HL-60 (cell line): ENCODE data around the gene MED17.

ENCODE experiments used
- DNase-seq, 2 experiments: peaks; one replicate each; pipeline ENCODE4 v3.0.0-alpha.2; 2010 to 2020; ENCODE audit warnings: low read depth in 1 of 2, low spot score in 1 of 2
- H3K27ac ChIP-seq: fragments of 250-450 bp; sonication (Bioruptor Pico); replicated peaks from 2 replicates; pipeline ENCODE4 v1.5.1; 2020; ENCODE audit warnings: mild to moderate bottlenecking, moderate library complexity
- H3K27me3 ChIP-seq: fragments of 250-450 bp; sonication (Bioruptor Pico); 2 replicates; pipeline ENCODE4 v1.5.1; 2021; ENCODE audit warnings: mild to moderate bottlenecking, moderate library complexity; ENCODE audit not compliant: insufficient read depth, poor library complexity, severe bottlenecking
- H3K4me3 ChIP-seq: replicated peaks from 2 replicates; pipeline ENCODE4 v1.5.1; 2011; ENCODE audit warnings: mild to moderate bottlenecking, control low read depth, low read length; ENCODE audit not compliant: insufficient read depth
- CTCF ChIP-seq: IDR thresholded peaks from one replicate; pipeline ENCODE4 v1.5.1; 2011; ENCODE audit warnings: low read length, control low read depth, inconsistent platforms; ENCODE audit not compliant: insufficient read depth
- GABPA ChIP-seq: IDR thresholded peaks from 2 replicates; pipeline ENCODE4 v1.6.1; 2012; ENCODE audit warnings: low read depth
- POLR2AphosphoS5 ChIP-seq: IDR thresholded peaks from 2 replicates; pipeline ENCODE4 v1.6.1; 2012; ENCODE audit warnings: low read depth
- REST ChIP-seq: IDR thresholded peaks from 2 replicates; pipeline ENCODE4 v1.6.1; 2012; ENCODE audit warnings: low read depth; ENCODE audit not compliant: insufficient replicate concordance
- SPI1 ChIP-seq: IDR thresholded peaks from 2 replicates; pipeline ENCODE4 v1.6.1; 2012; ENCODE audit warnings: low read depth, mild to moderate bottlenecking, borderline replicate concordance

Gene MED17

GRCh38 chr11:93766504-93766903 is 17.6 kb upstream of the MED17 start:
- TF ChIP-seq REST, result no peak
- no peak for TF ChIP-seq GABPA
- no peak for TF ChIP-seq CTCF
- TF ChIP-seq SPI1, result no peak
- no peak for TF ChIP-seq POLR2AphosphoS5
- Histone ChIP-seq H3K4me3 (no peak overlapping the region), H3K27me3 (no peaks in the 10 kb centered on the region), H3K27ac (no peak overlapping the region)
- DNase-seq, result no peak

GRCh38 chr11:93767018-93767417 is 17.1 kb upstream of the MED17 start:
- no peak for DNase-seq
- H3K27me3 ChIP-seq, result no peaks in the 10 kb centered on the region
- TF ChIP-seq CTCF (no peak), POLR2AphosphoS5 (no peak), GABPA (no peak), SPI1 (no peak), REST (no peak)
- H3K4me3 ChIP-seq, result no peak overlapping the region
- H3K27ac ChIP-seq, result no peak overlapping the region

GRCh38 chr11:93770160-93770559 is 13.9 kb upstream of the MED17 start:
- H3K27me3 ChIP-seq, result no peaks in the 10 kb centered on the region
- no peak overlapping the region for H3K27ac ChIP-seq
- no peak for DNase-seq
- H3K4me3 ChIP-seq, result no peak overlapping the region
- TF ChIP-seq GABPA (no peak), POLR2AphosphoS5 (no peak), REST (no peak), SPI1 (no peak), CTCF (no peak)
